Small intestine (tissue), 7 donors: ENCODE results near the gene DUSP19. TPM values are rescaled to one million over a fixed set of nuclear protein-coding genes. Genes with fewer than 3 reads are reported as not detected.

ENCODE experiments used
- DNase-seq, 2 donors: peaks; one replicate each; pipeline versions ENCODE4 v3.0.0 to v3.0.0-alpha.2; 2013
- FAIRE-seq: peaks from 2 replicates; lab custom pipeline; 2012; peaks lifted over from hg19 to GRCh38; lab: Jason Lieb, UNC
- H3K27ac ChIP-seq, 3 donors: one replicate each; pipeline ENCODE4 v1.5.1; 2013; ENCODE audit warnings: low read length in 2 of 3, mild to moderate bottlenecking in 2 of 3, control low read depth in 1 of 3, inconsistent platforms in 1 of 3, low read depth in 1 of 3, moderate library complexity in 1 of 3
- H3K27me3 ChIP-seq, 3 donors: one replicate each; pipeline ENCODE4 v1.6.1; 2013; ENCODE audit warnings: low read length in 3 of 3, inconsistent platforms in 1 of 3; ENCODE audit not compliant: control insufficient read depth in 3 of 3, insufficient read depth in 3 of 3
- H3K36me3 ChIP-seq, 3 donors: one replicate each; pipeline ENCODE4 v1.6.1; 2013; ENCODE audit warnings: low read length in 3 of 3, inconsistent platforms in 1 of 3, low read depth in 1 of 3, mild to moderate bottlenecking in 1 of 3, moderate library complexity in 1 of 3; ENCODE audit not compliant: control insufficient read depth in 3 of 3, insufficient read depth in 2 of 3
- H3K4me1 ChIP-seq, 3 donors: one replicate each; pipeline ENCODE4 v1.6.1; 2013; ENCODE audit warnings: low read length in 2 of 3, inconsistent platforms in 1 of 3, low read depth in 1 of 3, mild to moderate bottlenecking in 1 of 3, moderate library complexity in 1 of 3; ENCODE audit not compliant: control insufficient read depth in 3 of 3, insufficient read depth in 2 of 3
- H3K4me3 ChIP-seq, 3 donors: one replicate each; pipeline ENCODE4 v1.5.1; 2013; ENCODE audit warnings: low read length in 3 of 3, control low read depth in 1 of 3, inconsistent platforms in 1 of 3, low read depth in 1 of 3, mild to moderate bottlenecking in 1 of 3, moderate library complexity in 1 of 3
- H3K9me3 ChIP-seq, 2 donors: one replicate each; pipeline ENCODE4 v1.6.1; 2013; ENCODE audit warnings: low read depth in 1 of 2, low read length in 1 of 2; ENCODE audit not compliant: control insufficient read depth in 2 of 2, insufficient read depth in 1 of 2
- WGBS, 3 donors: extraction: QIAGEN DNeasy Blood & Tissue Kit; methylation state at CpG; one replicate each; pipeline ENCODE4 v1.1.7; 2013; 5-methylcytosine and 5-hydroxymethylcytosine counted together
- polyA plus RNA-seq, 4 donors: library from polyadenylated mRNA; stranded (reverse) in 3 of 4; unstranded in 1 of 4; fragments of 200-250 nt in 3 of 4; fragments of 120-200 nt in 1 of 4; gene quantifications; one replicate each; pipeline versions ENCODE4 v1.2.1 to v1.2.3, GENCODE V29; 2013
- donor health status: healthy with polysubstance abuse.
- donor health status: control.
- donor health status: control.
- donor health status: Bipolar disorder and iron deficiency.
- donor health status: healthy.

DUSP19 gene
- polyA plus RNA-seq, 4 donors: 0.81 to 3.0 (median 2.2) TPM

- peak in 1 of 2 donors; percentile 15 for DNase-seq
- FAIRE-seq: no peak
- H3K9me3 ChIP-seq: peaks cover 0 to 5% of the 10 kb centered on the region in 2 donors
These were observed 21.1 kb upstream of the DUSP19 start for GRCh38 chr2:183057333-183057985.

GRCh38 chr2:183059561-183059960 is 19.0 kb upstream of the DUSP19 start:
- 14 to 36% (median 30%) methylated on average over 1 of the region's 1 CpG for WGBS, 3 donors
- FAIRE-seq (no peak), DNase-seq (peak; percentile 24 to 48)
- Histone ChIP-seq H3K36me3 (no peaks in the 10 kb centered on the region), H3K27ac (peak overlapping the region in 1 of 3 donors; percentile 78), H3K9me3 (peaks cover 0 to 2% of the 10 kb centered on the region in 2 donors), H3K27me3 (no peaks in the 10 kb centered on the region), H3K4me3 (no peak overlapping the region), H3K4me1 (peaks cover 0 to 28% (median 5%) of the 10 kb centered on the region in 3 donors)

More at GRCh38 chr2:183057333-183057985, 21.1 kb upstream of the DUSP19 start:
- Histone ChIP-seq H3K27ac (peak overlapping the region in 2 of 3 donors; percentile 65 to 83), H3K27me3 (no peaks in the 10 kb centered on the region), H3K4me3 (no peak overlapping the region), H3K36me3 (no peaks in the 10 kb centered on the region), H3K4me1 (peaks cover 0 to 28% (median 5%) of the 10 kb centered on the region in 3 donors)
- WGBS, 3 donors: 15 to 58% (median 32%) methylated on average over 3 of the region's 3 CpGs

GRCh38 chr2:183060571-183061231 is 17.8 kb upstream of the DUSP19 start:
- WGBS, 3 donors: 24 to 75% (median 44%) methylated on average over 14 of the region's 14 CpGs
- DNase-seq (peak; percentile 82 to 84), FAIRE-seq (no peak)
- Histone ChIP-seq H3K36me3 (no peaks in the 10 kb centered on the region), H3K4me1 (peaks cover 0 to 24% (median 5%) of the 10 kb centered on the region in 3 donors), H3K9me3 (peaks cover 0 to 2% of the 10 kb centered on the region in 2 donors), H3K27ac (peak overlapping the region in 2 of 3 donors; percentile 70 to 78), H3K27me3 (no peaks in the 10 kb centered on the region), H3K4me3 (no peak overlapping the region)

GRCh38 chr2:183063083-183063482 is 15.5 kb upstream of the DUSP19 start:
- DNase-seq: no peak
- no peak for FAIRE-seq
- no peak overlapping the region for H3K27ac ChIP-seq
- 26 to 43% (median 40%) methylated on average over 2 of the region's 2 CpGs for WGBS, 3 donors
- H3K36me3 ChIP-seq: no peaks in the 10 kb centered on the region
- H3K9me3 ChIP-seq: no peaks in the 10 kb centered on the region
- no peak overlapping the region for H3K4me3 ChIP-seq
- H3K27me3 ChIP-seq: no peaks in the 10 kb centered on the region
- H3K4me1 ChIP-seq: peaks cover 0 to 15% (median 5%) of the 10 kb centered on the region in 3 donors

- no peaks in the 10 kb centered on the region for H3K4me1 ChIP-seq
- 32 to 69% (median 34%) methylated on average over 3 of the region's 3 CpGs for WGBS, 3 donors
- FAIRE-seq: no peak
These were observed 10.0 kb upstream of the DUSP19 start for GRCh38 chr2:183068561-183068960.

GRCh38 chr2:183069174-183069573 is 9.4 kb upstream of the DUSP19 start:
- 90 to 96% (median 92%) methylated on average over 2 of the region's 2 CpGs for WGBS, 3 donors
- H3K4me3 ChIP-seq: no peak overlapping the region
- H3K9me3 ChIP-seq: peaks cover 0 to 10% of the 10 kb centered on the region in 2 donors
- DNase-seq: no peak
- H3K4me1 ChIP-seq: no peaks in the 10 kb centered on the region
- H3K27ac ChIP-seq: no peak overlapping the region
- H3K36me3 ChIP-seq: no peaks in the 10 kb centered on the region
- H3K27me3 ChIP-seq: no peaks in the 10 kb centered on the region
- no peak for FAIRE-seq

More at GRCh38 chr2:183068561-183068960, 10.0 kb upstream of the DUSP19 start:
- H3K36me3 ChIP-seq: no peaks in the 10 kb centered on the region
- H3K27ac ChIP-seq: no peak overlapping the region
- no peak overlapping the region for H3K4me3 ChIP-seq
- H3K27me3 ChIP-seq: no peaks in the 10 kb centered on the region
- DNase-seq: no peak
- H3K9me3 ChIP-seq: peaks cover 0 to 10% of the 10 kb centered on the region in 2 donors

GRCh38 chr2:183070942-183071844 is 7.4 kb upstream of the DUSP19 start:
- H3K36me3 ChIP-seq: no peaks in the 10 kb centered on the region
- no peak overlapping the region for H3K4me3 ChIP-seq
- WGBS, 3 donors: 67 to 76% (median 75%) methylated on average over 33 to 34 of the region's 34 CpGs
- H3K9me3 ChIP-seq: peaks cover 0 to 10% of the 10 kb centered on the region in 2 donors
- H3K27ac ChIP-seq: no peak overlapping the region
- no peaks in the 10 kb centered on the region for H3K4me1 ChIP-seq
- H3K27me3 ChIP-seq: no peaks in the 10 kb centered on the region
- DNase-seq: peak; percentile 37 to 59
- FAIRE-seq: no peak

- DNase-seq: no peak
- 85 to 94% (median 91%) methylated on average over 7 of the region's 7 CpGs for WGBS, 3 donors
- Histone ChIP-seq H3K36me3 (no peaks in the 10 kb centered on the region), H3K27ac (no peak overlapping the region), H3K9me3 (peaks cover 0 to 10% of the 10 kb centered on the region in 2 donors), H3K4me3 (no peak overlapping the region), H3K4me1 (no peaks in the 10 kb centered on the region), H3K27me3 (no peaks in the 10 kb centered on the region)
- no peak for FAIRE-seq
These were observed 6.4 kb upstream of the DUSP19 start for GRCh38 chr2:183072177-183072576.
